ENCODE data around the gene SLX9. TPM values are rescaled to one million over a fixed set of nuclear protein-coding genes. Genes with fewer than 3 reads are reported as not detected.
"Not testable (repeated sequence)": the region's sequence is repeated elsewhere in the genome, so short reads cannot be mapped to it uniquely, and the experiment has no call there.

SLX9 gene
- total RNA-seq, 1 donor from 2014 or later: 27.2 TPM

- ATAC-seq: no peak
Observed at GRCh38 chr21:44960141-44961092, 20.6 kb downstream of the SLX9 start.

- ATAC-seq: no peak
Observed at GRCh38 chr21:44962403-44962966, 22.7 kb downstream of the SLX9 start.

DNA sequence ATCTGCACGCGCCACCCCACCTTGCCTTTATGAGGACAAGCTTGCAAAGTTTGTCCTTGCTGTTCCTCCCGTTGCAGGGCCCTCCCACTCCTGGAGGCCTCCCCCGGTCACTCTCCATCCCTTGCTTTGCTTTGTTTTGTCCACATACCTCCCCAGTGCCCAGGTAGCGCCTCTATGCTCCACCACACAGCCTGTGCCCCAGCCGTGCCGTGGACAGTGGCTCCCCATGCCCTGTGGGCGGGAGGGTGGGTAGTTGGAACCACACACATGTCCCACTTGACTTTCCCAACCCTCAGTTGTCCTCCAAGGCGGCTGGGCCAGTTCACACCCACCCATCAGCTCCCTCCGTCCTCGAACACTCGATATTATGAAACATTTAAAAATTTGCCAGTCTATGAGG is 24.6 kb downstream of the SLX9 start:
- ATAC-seq: no peak

DNA sequence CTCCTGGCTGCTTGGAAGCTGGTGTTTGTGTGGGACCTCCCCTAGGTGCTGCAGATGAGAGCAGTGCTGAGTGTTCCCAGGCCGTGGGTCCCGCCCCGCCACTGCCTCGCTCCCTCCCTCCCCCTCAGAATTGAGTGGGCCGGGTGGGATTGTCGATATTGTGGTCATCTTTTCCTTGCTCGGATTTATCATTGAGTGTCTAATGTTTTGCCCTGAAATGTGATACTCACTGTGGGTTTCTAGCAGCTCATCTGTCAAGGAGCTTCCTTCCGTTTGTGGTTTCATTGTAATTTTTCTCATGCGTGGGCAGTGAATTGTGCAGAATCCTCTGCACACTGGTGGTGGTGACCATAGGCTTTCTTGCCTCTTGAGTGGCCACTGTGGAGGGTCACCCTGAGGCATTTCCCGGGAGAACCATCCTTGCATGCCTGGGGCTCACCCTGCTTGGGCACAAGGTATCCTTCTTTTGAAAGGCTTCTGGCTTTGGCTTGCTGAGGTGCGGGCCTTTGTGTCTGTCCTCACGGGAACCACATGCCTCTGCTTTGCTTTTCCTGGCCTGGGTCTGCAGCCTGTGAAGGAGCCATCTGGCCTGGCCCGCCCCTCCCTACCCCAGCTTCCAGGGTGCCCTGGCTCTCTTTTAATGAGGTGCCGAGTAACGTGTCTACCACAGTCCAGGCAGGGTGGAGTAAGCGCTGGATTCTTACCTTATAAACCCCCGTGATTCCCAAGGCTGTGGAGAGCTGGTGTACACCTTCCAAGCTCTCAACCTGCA is 25.6 kb downstream of the SLX9 start:
- ATAC-seq: no peak

DNA sequence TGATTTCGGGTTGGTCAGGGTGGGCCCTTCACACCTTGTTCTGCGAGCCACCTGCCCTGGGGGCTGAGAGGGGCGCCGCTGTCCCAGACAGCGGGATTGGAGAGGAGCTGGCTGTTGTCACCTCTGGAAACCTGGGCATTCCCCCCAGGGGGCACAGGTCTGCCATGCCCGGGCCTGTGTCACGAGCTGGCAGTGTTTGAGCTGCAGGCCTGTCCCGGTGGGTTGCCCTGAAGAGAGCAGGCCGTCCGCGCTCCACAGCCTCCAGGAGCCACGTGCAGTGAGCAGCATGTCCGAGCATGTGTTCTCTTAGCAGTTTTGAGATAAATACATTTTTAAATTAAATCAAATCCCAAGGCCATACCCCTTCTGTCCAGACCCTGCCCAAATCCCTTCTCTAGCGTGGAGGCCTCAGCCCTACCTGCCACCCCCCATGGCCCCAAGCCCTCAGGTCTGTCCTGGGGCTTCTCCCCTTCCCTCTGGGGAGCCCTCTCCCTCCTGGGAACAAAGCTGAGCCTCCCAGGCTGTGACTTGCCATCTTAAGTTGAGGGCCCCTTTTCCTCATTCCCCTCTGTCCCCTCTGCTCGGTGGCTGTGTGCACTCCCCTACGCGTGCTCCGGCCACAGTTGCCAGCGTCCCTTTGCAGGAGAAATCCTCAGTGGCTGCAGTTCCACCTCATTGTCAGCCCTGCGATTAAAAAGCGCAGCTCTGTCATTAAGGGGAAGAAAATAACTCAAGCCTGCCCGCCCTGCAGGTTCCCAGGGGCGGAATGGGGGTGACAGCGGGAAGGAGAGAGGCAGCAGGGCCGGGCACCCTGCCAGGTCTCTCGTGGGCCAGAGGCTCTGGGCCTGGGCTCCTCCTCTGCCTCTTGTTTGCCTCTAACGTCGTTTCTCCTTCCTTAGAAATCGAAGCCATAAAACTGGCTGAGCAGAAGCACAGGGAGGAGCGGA is 26.6 kb downstream of the SLX9 start:
- peak; percentile 44 for ATAC-seq

GRCh38 chr21:44967082-44968047 is 27.5 kb downstream of the SLX9 start:
- ATAC-seq: peak; percentile 8

DNA sequence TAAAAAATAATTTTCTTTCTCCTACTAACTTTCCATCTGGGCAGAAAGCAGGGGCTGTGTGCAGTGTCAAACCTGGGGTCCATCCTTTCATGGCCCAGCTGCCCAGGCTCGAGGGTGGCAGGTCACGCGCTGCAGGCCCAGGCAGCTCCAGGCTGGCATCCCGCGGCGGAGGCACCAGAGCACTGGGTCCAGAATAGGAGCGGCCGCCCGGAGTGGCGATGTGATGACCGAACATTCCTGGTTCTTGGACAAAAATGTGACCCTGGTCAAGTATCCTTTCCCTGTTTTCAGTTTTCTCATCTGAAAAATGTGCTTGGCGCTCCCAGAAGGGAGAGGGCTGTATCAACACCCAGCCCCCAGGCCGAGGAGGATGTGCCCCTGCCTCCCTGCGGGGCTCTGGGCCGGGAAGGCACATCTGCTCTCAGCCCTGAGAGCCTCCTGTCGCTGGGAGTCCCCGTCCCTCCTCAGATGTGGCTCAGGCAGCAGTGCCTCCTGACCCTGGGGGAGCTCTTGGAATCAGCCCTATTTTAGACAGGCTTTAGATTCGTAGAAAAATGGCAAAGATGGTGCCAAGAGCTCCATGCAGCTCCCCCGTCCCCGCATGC is 29.3 kb downstream of the SLX9 start:
- no peak for ATAC-seq

GRCh38 chr21:44969931-44970755 is 30.3 kb downstream of the SLX9 start:
- no peak for ATAC-seq

- no peak for ATAC-seq
Observed at GRCh38 chr21:44970766-44971671, 31.2 kb downstream of the SLX9 start.

DNA sequence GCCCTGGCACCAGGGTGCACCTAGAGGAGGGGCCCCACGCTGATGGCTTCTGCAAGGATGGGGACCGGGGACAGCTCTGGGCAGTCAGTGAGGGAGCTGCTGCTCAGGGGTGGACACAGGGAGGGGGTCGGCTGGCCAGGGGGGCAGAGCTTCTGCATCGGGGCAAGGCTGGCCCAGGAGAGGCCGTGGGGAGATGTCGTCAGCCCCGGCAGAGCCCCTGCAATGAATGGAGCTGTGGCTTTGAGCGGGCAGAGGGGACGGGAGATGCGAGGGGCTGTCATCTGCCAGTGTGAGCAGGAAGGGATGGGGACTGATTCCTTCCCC is 31.8 kb downstream of the SLX9 start:
- ATAC-seq: no peak

DNA sequence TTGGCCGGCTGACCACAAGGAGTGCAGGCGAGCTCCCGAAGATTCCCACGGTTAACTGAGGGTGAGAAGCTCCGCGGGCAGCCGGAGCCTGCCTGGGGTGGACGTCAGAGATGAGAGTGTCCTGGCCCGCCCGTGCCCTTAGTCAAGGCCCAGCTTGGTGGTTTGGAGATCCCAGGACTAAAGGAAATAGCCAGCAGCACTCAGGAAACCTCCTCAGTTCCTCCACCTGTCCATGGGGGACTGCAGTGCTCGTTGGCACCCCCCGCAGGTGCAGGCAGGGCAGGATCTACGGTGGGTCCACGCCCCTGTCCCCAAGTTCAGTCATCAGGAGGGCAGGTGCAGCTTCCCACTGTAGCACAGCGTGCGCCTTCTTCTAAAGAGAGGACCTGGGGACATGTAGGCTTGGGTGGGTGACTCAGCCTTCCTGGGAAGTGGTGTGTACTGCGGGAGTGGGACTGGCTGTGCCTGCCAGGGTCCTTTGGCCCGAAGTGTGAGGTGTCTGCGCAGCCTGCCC is 32.5 kb downstream of the SLX9 start:
- ATAC-seq: no peak

- ATAC-seq: no peak
Observed at GRCh38 chr21:44972821-44973220, 33.0 kb downstream of the SLX9 start.

DNA sequence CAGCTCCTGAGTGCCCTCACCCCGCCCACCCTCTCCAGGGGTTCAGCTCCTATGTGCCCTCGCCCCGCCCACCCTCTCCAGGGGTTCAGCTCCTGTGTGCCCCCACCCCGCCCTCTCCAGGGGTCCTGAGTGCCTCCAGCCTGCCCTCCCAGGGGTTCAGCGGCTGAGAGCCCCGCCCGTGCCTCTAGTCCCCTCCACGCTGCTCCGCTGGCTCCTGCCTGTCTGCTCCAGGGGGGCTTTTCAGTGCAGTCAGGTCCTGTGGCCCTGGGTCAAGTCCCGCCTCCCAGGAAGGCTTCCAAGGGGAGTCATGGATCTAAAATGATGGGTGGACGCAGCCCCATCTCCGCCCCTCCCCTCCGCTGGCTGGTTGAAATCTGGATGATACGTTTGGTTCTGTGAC is 33.8 kb downstream of the SLX9 start:
- no peak for ATAC-seq

DNA sequence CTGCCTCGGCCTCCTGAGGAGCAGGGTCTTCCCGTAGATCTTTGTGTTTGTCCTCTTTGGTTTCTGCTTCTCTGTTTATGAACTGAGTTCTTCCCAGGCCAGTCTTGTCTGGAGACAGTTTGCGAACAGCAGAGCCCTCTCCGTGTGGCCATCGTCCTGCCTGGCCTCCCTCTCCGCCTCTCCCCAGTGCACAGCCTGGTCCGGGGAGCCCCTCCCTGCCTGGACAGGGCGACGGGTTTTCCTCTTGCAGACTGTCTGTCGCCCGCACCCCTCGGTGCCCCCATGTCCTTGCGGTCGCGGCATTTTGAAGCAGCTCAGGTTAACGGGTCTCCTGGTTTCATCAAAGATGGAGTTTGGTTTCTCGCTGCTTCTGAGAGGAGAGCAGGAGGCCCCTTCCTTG is 34.8 kb downstream of the SLX9 start:
- no peak for ATAC-seq

GRCh38 chr21:44975720-44976555 is 36.1 kb downstream of the SLX9 start:
- no peak for ATAC-seq

DNA sequence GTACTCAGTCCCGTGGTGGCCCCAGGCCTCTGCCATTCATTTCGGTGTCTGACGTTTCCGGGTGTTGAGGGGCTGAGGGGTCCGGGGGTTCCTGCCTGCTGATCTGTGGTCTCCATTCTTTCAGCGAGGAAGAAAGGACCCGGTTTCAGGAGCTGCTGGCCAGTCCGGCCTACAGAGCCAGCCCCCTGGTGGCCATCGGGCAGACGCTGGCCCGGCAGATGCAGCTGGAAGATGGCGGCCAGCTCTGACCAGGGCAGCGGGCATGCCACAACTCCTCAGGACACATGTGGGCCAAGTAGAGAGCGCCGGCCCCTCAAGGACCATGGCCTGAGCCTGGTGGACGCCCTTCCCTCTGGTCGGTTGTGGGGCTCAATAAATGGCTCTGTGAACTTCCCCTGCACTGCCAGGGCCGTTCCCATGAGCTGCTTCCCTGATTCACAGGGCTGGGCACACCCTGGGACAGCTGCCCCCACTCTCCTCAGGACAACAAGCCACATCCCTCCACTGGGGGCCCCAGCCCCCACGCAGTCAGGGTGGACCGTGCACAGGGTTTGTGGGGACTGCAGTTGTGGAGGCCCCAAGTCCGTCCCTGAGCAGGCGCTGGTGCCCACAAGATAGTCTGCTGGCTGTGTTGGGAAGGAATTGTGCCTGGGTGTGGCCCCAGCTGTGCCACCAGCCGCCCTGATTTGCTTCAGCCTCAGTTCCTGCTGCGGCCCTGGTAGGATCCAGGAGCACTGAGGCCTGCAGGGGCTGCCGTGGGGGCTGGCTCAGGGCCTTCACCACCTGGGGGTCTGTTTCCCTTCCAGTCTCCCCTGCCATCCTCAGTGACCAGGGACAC is 36.9 kb downstream of the SLX9 start:
- ATAC-seq: not testable (repeated sequence)

Measured in esophagus mucosa (tissue), 1 donor.